NCI-H1048 (cell line): Measurements from ENCODE around the gene HLA-C.
A peak's percentile ranks its signal among the peaks of the same experiment; 100 is the strongest.
"Not testable (repeated sequence)": the region's sequence is repeated elsewhere in the genome, so short reads cannot be mapped to it uniquely, and the experiment has no call there.

Experiments used
- DNase-seq: peaks from one replicate; lab custom pipeline; 2025; lab: John Stamatoyannopoulos, UW

Gene HLA-C

GRCh38 chr6:31271641-31272357 is at the start of gene HLA-C:
Gene HLA-C, minus strand, starts transcription at chr6:31272092. Its CDS starts 21 bp downstream, at chr6:31272071.
- DNase-seq = peak; percentile 82

DNA sequence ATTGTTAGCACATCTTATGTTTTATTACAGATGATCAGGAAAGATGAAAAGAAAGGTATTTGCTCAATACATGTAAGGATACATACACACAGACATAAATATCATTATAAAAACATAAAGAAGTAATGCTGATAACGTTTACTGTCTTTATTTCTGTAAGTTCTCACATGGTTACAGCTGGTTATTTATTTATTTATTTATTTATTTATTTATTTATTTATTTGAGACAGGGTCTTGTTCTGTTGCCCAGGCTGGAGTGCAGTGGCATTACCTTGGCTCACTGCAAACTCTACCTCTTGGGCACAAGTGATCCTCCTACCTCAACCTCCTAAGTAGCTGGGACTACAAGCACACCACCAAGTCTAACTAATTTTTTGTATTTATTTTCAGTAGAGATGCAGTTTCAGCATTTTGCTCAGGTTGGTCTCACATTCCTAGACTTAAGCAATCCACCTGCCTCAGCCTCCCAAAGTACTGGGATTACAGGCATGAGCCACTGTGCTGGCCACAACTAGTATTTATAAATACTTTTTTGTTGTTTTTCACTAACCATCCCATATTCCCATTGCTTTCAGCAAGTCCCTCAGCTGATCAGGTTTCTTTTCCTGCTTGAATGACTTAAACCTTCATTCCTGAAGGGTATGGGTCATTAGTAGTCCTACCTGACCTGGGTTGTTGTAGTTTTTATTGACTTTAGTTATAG is 49.3 kb upstream of the HLA-C start:
- DNase-seq = no peak

- DNase-seq = no peak
Observed at GRCh38 chr6:31317036-31317435, 45.1 kb upstream of the HLA-C start.

DNA sequence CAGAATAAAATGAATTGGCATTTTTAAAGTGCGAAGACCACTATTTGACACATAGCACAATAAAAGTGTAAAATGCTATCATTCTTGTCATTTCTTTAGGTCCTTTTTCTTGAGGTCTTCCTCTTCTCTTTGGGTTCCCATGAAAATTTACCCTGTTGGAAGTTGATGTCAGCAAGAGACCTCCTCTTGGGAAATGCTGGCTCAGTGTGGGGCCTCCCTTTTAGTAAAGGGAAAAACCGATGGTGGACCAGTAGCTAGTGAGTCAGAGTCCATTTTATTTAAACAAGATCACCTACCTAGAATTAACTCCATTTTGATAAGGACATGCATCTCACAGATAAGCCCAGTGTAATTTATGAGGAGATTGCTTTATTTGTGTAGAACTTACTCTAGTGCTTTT is 37.7 kb upstream of the HLA-C start:
- DNase-seq = no peak

GRCh38 chr6:31308845-31309175 is 36.9 kb upstream of the HLA-C start:
- DNase-seq = no peak

- no peak for DNase-seq
Observed at GRCh38 chr6:31308050-31308844, 36.4 kb upstream of the HLA-C start.

- DNase-seq = no peak
Observed at GRCh38 chr6:31307669-31308049, 35.8 kb upstream of the HLA-C start.

GRCh38 chr6:31305703-31306219 is 33.9 kb upstream of the HLA-C start:
- DNase-seq = no peak

DNA sequence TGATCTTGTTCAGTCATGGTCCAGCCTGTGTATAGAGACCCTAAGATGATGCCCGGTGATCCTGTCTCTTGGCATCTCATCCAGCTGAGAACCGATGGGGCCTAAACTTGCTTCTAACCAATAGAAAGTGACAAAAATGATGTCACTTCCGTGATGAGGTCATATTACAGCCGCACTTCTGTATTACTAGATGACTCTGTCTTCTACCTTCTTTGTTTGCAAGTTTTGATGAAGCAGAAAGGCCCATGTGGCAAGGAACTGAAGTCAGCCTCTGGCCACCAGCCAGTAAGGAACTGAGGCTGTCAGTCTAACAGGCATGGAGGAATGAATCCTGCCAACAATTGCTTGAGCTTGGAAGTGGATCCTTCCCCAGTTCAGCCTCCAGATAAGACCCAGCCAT is 32.8 kb upstream of the HLA-C start:
- no peak for DNase-seq

DNA sequence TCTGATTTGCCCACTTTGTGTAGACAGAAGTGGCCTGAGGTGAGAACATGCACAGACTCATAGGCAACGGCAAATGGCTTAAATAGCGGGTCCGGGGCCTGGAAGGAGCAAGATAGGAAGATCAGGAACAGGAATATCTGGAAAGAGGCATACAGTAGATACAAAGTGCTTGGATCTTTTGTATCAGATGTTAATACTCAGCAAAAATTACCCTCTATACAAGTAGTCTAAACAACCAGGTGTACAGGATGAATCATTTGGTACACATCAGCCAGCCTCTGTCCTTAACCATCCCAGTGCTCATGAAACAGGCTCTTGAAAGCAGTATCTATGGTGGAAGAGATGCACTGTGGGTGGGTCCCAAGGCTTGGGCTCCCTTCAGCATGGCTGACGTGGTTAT is 28.9 kb upstream of the HLA-C start:
- DNase-seq = no peak

DNA sequence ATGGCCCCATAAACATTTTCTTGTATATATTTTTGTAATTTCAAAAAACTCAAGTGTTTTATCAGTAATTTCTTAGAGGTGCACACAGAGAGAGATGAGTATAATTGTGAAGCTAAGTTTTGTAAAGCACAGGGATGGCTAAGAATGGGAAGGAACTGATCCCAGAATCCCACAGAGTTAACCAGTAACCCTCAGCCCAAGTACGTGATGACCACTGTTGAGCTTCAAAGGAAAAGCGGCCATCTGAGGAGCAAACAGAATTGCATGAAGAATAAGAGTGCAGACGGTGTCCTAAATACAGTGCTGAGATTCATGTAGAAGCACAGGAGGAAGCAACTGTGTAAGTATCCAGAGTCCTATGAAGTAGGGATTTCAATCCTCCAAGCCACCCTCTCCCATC is 28.1 kb upstream of the HLA-C start:
- no peak for DNase-seq

DNA sequence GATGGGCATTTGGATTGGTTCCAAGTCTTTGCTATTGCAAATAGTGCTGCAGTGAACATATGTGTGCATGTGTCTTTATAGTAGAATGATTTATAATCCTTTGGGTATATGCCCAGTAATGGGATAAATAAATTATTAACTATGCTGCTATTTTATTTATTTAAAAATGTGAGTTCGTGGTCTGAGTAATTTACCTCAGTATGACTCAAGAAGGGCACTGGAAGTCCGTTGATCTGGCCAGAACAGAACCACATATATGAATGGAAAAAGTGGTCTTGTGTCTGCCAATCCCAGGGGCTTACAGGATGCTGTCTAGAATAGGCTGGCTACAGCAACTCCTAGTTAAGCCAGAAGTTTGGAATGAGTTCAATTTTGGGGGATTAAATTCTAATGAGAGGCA is 27.6 kb upstream of the HLA-C start:
- no peak for DNase-seq

DNA sequence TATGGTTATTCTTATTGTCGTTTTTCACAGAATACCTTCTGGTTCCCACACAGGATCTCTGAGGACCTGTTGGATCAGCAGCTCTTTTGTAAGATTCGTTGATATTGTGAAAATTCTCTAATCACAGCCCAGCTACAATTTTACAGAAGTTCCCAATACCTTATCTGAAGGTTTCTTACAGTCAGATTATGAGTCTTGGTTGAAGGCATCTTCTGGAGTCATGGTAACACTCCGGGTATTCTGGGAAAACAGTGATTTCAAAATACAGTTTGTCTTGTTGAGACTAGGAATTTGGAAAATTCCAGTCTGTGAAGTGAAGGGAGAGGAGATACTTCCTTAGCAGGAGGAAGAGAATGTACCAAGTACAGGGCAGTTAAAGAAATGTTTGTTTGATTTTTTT is 22.2 kb upstream of the HLA-C start:
- DNase-seq = no peak

DNA sequence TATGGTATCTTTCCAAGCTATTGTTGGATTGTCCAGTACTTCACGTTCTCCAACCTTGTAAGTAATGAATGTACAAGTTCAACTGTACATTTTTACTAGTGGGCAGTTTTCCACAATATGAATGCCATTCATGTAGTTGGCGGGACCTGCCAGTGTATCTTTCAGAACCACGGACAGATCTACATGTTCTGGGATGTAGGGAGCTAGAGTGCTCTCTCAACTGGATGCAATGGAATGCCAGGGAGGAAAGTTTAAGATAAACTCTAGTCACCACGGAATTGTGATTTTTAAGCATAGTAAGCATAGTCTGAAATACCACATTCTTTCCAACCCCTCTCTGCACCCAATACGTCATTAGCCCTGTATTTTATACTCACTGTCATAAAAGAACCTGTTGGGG is 21.5 kb upstream of the HLA-C start:
- DNase-seq = no peak

DNA sequence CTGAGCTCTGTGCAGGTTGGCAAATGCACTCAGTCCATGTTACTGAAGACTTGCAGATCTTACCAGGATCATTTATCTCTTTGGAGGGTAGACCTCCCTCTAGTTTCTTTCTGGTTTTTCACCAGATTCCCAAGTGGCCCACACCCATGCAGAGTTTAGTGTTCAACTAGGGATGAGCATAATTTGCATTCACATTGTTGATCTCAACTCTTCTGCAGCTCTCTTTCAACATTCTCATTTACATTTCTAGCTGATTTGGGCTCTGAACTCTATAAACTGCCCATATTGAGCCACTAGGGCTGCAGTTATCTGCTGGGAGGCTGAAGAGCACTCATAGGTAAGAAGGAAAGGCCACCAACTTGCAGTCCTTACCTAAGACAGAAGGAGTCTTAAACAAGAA is 17.9 kb upstream of the HLA-C start:
- no peak for DNase-seq

DNA sequence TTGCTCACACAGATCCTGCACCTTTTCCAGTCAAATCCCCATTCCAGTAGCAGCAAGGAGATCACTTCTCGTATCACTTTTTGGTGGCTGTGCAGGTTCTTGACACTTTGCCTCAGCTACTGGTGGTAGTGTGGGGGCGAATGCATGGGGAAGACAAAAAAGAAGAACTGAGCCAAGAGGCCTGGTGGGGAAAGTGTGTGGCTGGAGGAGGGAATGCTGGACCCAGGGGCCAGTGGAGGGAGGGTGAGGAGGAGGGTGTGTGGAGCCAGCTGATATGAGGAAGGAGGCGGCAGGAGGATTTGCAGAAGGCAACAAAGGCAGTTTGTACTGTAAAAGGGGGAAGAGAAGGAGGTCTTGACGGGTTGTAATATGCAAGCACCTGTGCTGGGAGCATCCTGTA is 15.7 kb upstream of the HLA-C start:
- DNase-seq = no peak

- DNase-seq = no peak
Observed at GRCh38 chr6:31285982-31286381, 14.1 kb upstream of the HLA-C start.

DNA sequence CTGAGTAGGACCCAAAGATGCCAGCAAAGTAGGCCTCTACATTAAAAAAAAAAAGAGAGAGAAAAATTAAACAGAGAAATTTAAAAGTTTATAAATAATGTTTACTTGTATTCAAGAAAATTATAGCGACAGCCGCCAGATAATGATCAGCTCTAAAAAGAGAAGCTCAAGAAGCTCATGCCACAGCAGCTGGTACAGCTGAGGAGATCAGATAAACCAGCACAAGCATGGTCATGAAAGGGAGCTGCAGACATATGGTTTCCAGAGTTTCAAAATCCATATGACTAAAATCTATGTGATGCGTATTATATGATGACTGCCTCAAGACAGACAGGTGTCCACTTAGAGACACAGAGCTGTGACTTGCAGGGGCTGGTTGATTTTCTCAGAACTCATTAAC is 13.6 kb upstream of the HLA-C start:
- no peak for DNase-seq

DNA sequence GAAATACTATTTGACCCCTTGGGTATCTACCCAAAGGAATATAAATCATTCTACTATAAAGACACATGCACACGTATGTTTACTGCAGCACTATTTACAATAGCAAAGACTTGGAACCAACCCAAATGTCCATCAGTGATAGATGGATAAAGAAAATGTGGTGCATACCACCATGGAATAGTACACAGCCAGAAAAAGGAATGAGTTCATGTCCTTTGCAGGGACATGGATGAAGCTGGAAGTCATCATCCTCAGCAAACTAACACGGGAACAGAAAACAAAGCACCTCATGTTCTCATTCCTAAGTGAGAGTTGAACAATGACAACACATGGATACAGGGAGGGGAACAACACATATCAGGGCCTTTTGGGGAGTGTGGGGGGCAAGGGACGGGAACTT is 7.8 kb upstream of the HLA-C start:
- not testable (repeated sequence) for DNase-seq

- no peak for DNase-seq
Observed at GRCh38 chr6:31272836-31273626, 1.1 kb upstream of the HLA-C start.

GRCh38 chr6:31272436-31272835 is 544 bp upstream of the HLA-C start:
- DNase-seq = no peak
